T-helper 1 cell treated with Interleukin-12 subunit alpha and Interleukin-12 subunit beta and Interleukin-4 antibody, amounts not matched to agents 30 μg/mL and 1 μg/mL, for 36 hours (primary cell): ENCODE measurements around the gene RBM33.

Experiments used
- H3K27ac Mint-ChIP-seq: one replicate; pipeline ENCODE4 v1.8.0; 2021; ENCODE audit warnings: mild to moderate bottlenecking, mixed read lengths
- H3K27me3 Mint-ChIP-seq: one replicate; pipeline ENCODE4 v1.8.0; 2021; ENCODE audit warnings: low read depth, mixed read lengths
- H3K36me3 Mint-ChIP-seq: one replicate; pipeline ENCODE4 v1.8.0; 2021; ENCODE audit warnings: low read depth, mixed read lengths
- H3K4me1 Mint-ChIP-seq: one replicate; pipeline ENCODE4 v1.8.0; 2021; ENCODE audit warnings: low read depth, mixed read lengths
- H3K4me3 Mint-ChIP-seq: one replicate; pipeline ENCODE4 v1.8.0; 2021; ENCODE audit warnings: mild to moderate bottlenecking, moderate library complexity, mixed read lengths
- H3K9me3 Mint-ChIP-seq: one replicate; pipeline ENCODE4 v1.8.0; 2021; ENCODE audit warnings: mixed read lengths

The RBM33 gene

GRCh38 chr7:155820246-155820645, 175.8 kb downstream of the RBM33 start:
- Mint-ChIP-seq H3K4me1 (peaks cover 4% of the 10 kb centered on the region), H3K36me3 (no peaks in the 10 kb centered on the region), H3K4me3 (no peak overlapping the region), H3K9me3 (no peaks in the 10 kb centered on the region), H3K27ac (no peak overlapping the region), H3K27me3 (peaks cover 10% of the 10 kb centered on the region)

- Mint-ChIP-seq H3K4me1 (no peaks in the 10 kb centered on the region), H3K9me3 (no peaks in the 10 kb centered on the region), H3K4me3 (no peak overlapping the region), H3K27me3 (peaks cover 5% of the 10 kb centered on the region), H3K36me3 (no peaks in the 10 kb centered on the region), H3K27ac (no peak overlapping the region)
These were observed 176.3 kb downstream of the RBM33 start for GRCh38 chr7:155820788-155821187.

- no peaks in the 10 kb centered on the region for H3K36me3 Mint-ChIP-seq
- no peak overlapping the region for H3K4me3 Mint-ChIP-seq
- H3K27me3 Mint-ChIP-seq, result peaks cover 3% of the 10 kb centered on the region
- no peaks in the 10 kb centered on the region for H3K9me3 Mint-ChIP-seq
- no peaks in the 10 kb centered on the region for H3K4me1 Mint-ChIP-seq
- no peak overlapping the region for H3K27ac Mint-ChIP-seq
These were observed 177.4 kb downstream of the RBM33 start for GRCh38 chr7:155821851-155822250.

GRCh38 chr7:155824227-155824886, 179.9 kb downstream of the RBM33 start:
- H3K27ac Mint-ChIP-seq, result no peak overlapping the region
- no peaks in the 10 kb centered on the region for H3K9me3 Mint-ChIP-seq
- H3K4me3 Mint-ChIP-seq, result no peak overlapping the region
- peaks cover 3% of the 10 kb centered on the region for H3K27me3 Mint-ChIP-seq
- no peaks in the 10 kb centered on the region for H3K36me3 Mint-ChIP-seq
- H3K4me1 Mint-ChIP-seq, result no peaks in the 10 kb centered on the region

GRCh38 chr7:155825336-155825735, 180.9 kb downstream of the RBM33 start:
- Mint-ChIP-seq H3K27ac (no peak overlapping the region), H3K4me1 (no peaks in the 10 kb centered on the region), H3K36me3 (no peaks in the 10 kb centered on the region), H3K9me3 (no peaks in the 10 kb centered on the region), H3K27me3 (peaks cover 3% of the 10 kb centered on the region), H3K4me3 (no peak overlapping the region)

GRCh38 chr7:155829796-155830470, 185.5 kb downstream of the RBM33 start:
- no peaks in the 10 kb centered on the region for H3K9me3 Mint-ChIP-seq
- peaks cover 3% of the 10 kb centered on the region for H3K27me3 Mint-ChIP-seq
- no peaks in the 10 kb centered on the region for H3K36me3 Mint-ChIP-seq
- H3K4me3 Mint-ChIP-seq, result no peak overlapping the region
- no peak overlapping the region for H3K27ac Mint-ChIP-seq
- H3K4me1 Mint-ChIP-seq, result no peaks in the 10 kb centered on the region
